ENCODE data around the gene FOXG1.

The FOXG1 gene

GRCh38 chr14:28777471-28778137, 11.0 kb downstream of the FOXG1 start:
- no peak for ATAC-seq
- DNase-seq = no peak

GRCh38 chr14:28778138-28779117, 11.8 kb downstream of the FOXG1 start:
- no peak for DNase-seq

GRCh38 chr14:28779456-28779855, 12.9 kb downstream of the FOXG1 start:
- no peak for ATAC-seq

More at GRCh38 chr14:28778138-28779117, 11.8 kb downstream of the FOXG1 start:
- ATAC-seq = no peak

GRCh38 chr14:28780843-28781820, 14.5 kb downstream of the FOXG1 start:
- DNase-seq = no peak
- ATAC-seq = no peak

More at GRCh38 chr14:28779456-28779855, 12.9 kb downstream of the FOXG1 start:
- no peak for DNase-seq

GRCh38 chr14:28782301-28782700, 15.7 kb downstream of the FOXG1 start:
- no peak for DNase-seq
- ATAC-seq = no peak

GRCh38 chr14:28783664-28784063, 17.1 kb downstream of the FOXG1 start:
- no peak for DNase-seq
- ATAC-seq = no peak

GRCh38 chr14:28784096-28785048, 17.8 kb downstream of the FOXG1 start:
- no peak for ATAC-seq
- DNase-seq = no peak

GRCh38 chr14:28785096-28785952, 18.7 kb downstream of the FOXG1 start:
- no peak for ATAC-seq
- no peak for DNase-seq

GRCh38 chr14:28807518-28807917, 40.9 kb downstream of the FOXG1 start:
- DNase-seq (no peak), ATAC-seq (no peak)

- ATAC-seq = no peak
These were observed 47.2 kb downstream of the FOXG1 start for GRCh38 chr14:28813810-28814209.

More at GRCh38 chr14:28813810-28814209, 47.2 kb downstream of the FOXG1 start:
- no peak for DNase-seq
